HG03175 (cell line): Measurements from ENCODE around the gene CIITA.

Experiments
- ATAC-seq: cut with Tn5 transposase; IDR thresholded peaks from one replicate; pipeline ENCODE4 v1.9.1; 2021; ENCODE audit warnings: mild to moderate bottlenecking, moderate library complexity; ENCODE audit not compliant: unreplicated experiment

CIITA gene

GRCh38 chr16:10878644-10879501 is 1.9 kb downstream of the CIITA start:
- peak; percentile 40 for ATAC-seq

- no peak for ATAC-seq
Observed at GRCh38 chr16:10879681-10880589, 2.9 kb downstream of the CIITA start.

- ATAC-seq: no peak
Observed at GRCh38 chr16:10880594-10881452, 3.8 kb downstream of the CIITA start.

- ATAC-seq: no peak
Observed at GRCh38 chr16:10881479-10882030, 4.6 kb downstream of the CIITA start.

GRCh38 chr16:10883004-10883403 is 6.0 kb downstream of the CIITA start:
- ATAC-seq: no peak

- ATAC-seq: no peak
Observed at GRCh38 chr16:10885246-10885645, 8.2 kb downstream of the CIITA start.

GRCh38 chr16:10888320-10888937 is 11.4 kb downstream of the CIITA start:
- ATAC-seq: no peak

GRCh38 chr16:10889855-10890254 is 12.9 kb downstream of the CIITA start:
- ATAC-seq: no peak

GRCh38 chr16:10892782-10893318 is 15.8 kb downstream of the CIITA start:
- ATAC-seq: no peak

- ATAC-seq: no peak
Observed at GRCh38 chr16:10895053-10895946, 18.3 kb downstream of the CIITA start.

- ATAC-seq: peak; percentile 41
Observed at GRCh38 chr16:10896165-10896564, 19.2 kb downstream of the CIITA start.

- no peak for ATAC-seq
Observed at GRCh38 chr16:10896723-10897122, 19.7 kb downstream of the CIITA start.

- ATAC-seq: peak; percentile 73
Observed at GRCh38 chr16:10897134-10897533, 20.1 kb downstream of the CIITA start.

GRCh38 chr16:10902999-10903398 is 26.0 kb downstream of the CIITA start:
- ATAC-seq: no peak

GRCh38 chr16:10906482-10906881 is 29.5 kb downstream of the CIITA start:
- ATAC-seq: no peak

- no peak for ATAC-seq
Observed at GRCh38 chr16:10906914-10907756, 30.1 kb downstream of the CIITA start.

GRCh38 chr16:10907757-10908045 is 30.7 kb downstream of the CIITA start:
- ATAC-seq: no peak

- ATAC-seq: no peak
Observed at GRCh38 chr16:10911267-10911666, 34.3 kb downstream of the CIITA start.
